ENCODE measurements around the gene CNOT6L. TPM values are rescaled to one million over a fixed set of nuclear protein-coding genes. Genes with fewer than 3 reads are reported as not detected.
"Not testable (repeated sequence)": the region's sequence is repeated elsewhere in the genome, so short reads cannot be mapped to it uniquely, and the experiment has no call there.

Gene CNOT6L
- total RNA-seq, 2 donors from 2014 or later = 26.0 to 37.1 TPM

DNA sequence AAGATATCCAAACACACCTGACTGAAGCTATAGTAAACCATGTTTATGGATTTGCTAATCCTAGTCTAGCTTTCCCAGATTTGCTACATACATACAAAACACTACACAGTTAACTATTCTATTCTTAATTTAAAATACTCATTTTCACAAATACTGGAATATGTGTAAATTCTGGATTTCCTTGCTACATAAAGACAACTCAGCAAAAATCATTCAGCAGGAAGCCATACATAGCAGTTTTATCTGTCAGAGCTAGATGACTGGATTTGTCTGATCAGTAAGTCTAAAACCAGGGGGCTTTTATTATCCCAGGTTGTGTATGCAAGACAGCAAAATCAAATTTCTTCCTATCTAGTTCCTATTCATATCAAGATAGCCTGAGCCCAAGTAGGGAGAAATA is 98.1 kb downstream of the CNOT6L start:
- Mint-ChIP-seq H3K4me3 (no peak overlapping the region), H3K27me3 (ENCODE audit: insufficient read depth) (no peaks in the 10 kb centered on the region), H3K4me1 (peaks cover 6% of the 10 kb centered on the region), H3K36me3 (ENCODE audit: low read depth) (peaks cover 6% of the 10 kb centered on the region), H3K27ac (no peak overlapping the region), H3K9me3 (no peaks in the 10 kb centered on the region)
- H3K4me3 ChIP-seq (ENCODE audit: low read length) = no peak overlapping the region
- TF ChIP-seq, protein P1, sequence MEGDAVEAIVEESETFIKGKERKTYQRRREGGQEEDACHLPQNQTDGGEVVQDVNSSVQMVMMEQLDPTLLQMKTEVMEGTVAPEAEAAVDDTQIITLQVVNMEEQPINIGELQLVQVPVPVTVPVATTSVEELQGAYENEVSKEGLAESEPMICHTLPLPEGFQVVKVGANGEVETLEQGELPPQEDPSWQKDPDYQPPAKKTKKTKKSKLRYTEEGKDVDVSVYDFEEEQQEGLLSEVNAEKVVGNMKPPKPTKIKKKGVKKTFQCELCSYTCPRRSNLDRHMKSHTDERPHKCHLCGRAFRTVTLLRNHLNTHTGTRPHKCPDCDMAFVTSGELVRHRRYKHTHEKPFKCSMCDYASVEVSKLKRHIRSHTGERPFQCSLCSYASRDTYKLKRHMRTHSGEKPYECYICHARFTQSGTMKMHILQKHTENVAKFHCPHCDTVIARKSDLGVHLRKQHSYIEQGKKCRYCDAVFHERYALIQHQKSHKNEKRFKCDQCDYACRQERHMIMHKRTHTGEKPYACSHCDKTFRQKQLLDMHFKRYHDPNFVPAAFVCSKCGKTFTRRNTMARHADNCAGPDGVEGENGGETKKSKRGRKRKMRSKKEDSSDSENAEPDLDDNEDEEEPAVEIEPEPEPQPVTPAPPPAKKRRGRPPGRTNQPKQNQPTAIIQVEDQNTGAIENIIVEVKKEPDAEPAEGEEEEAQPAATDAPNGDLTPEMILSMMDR (conservative IDR thresholded peaks at IDR 0.05) = no peak
- H3K9ac ChIP-seq (ENCODE audit: extremely low read depth, low read length, poor library complexity, severe bottlenecking) = no peak overlapping the region
- no peaks in the 10 kb centered on the region for H3K4me1 ChIP-seq (ENCODE audit: control insufficient read depth, insufficient read depth, low read length)
- H3K9me3 ChIP-seq (ENCODE audit: control insufficient read depth, low read length) = no peaks in the 10 kb centered on the region
- DNase-seq = no peak
- no peak overlapping the region for H3K27ac ChIP-seq (ENCODE audit: low read depth, low read length)
- no peaks in the 10 kb centered on the region for H3K36me3 ChIP-seq (ENCODE audit: control insufficient read depth, insufficient read depth, low read length)
- H3K27me3 ChIP-seq (ENCODE audit: control insufficient read depth, insufficient read depth, low read length, poor library complexity, severe bottlenecking) = no peaks in the 10 kb centered on the region

DNA sequence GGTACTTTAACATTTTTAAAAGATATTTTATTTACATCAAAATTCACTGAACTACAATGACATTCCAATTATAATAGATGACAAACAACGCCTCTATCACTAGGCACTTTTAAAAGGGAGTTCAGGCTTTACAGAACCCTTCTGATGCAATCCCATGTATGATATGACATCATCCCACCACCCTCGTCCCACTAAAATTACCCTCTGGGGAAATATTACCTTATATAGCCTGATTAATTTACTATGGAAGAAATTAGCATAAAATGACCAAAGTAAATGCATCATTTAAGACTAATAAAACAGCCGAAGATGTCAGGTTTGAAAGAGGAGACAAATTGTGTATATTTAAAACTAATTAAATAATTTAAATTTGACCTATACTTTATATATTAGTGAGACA is 100.7 kb downstream of the CNOT6L start:
- not testable (repeated sequence) for H3K27ac Mint-ChIP-seq, H3K4me1 Mint-ChIP-seq

GRCh38 chr4:77715414-77716290 is 103.5 kb downstream of the CNOT6L start:
- TF ChIP-seq, protein P1 (conservative IDR thresholded peaks at IDR 0.05) = no peak
- H3K4me3 Mint-ChIP-seq = no peak overlapping the region
- H3K4me1 Mint-ChIP-seq = no peaks in the 10 kb centered on the region
- DNase-seq = no peak
- no peaks in the 10 kb centered on the region for H3K27me3 Mint-ChIP-seq (ENCODE audit: insufficient read depth)
- no peak overlapping the region for H3K27ac ChIP-seq (ENCODE audit: low read depth, low read length)
- no peaks in the 10 kb centered on the region for H3K9me3 ChIP-seq (ENCODE audit: control insufficient read depth, low read length)
- H3K27me3 ChIP-seq (ENCODE audit: control insufficient read depth, insufficient read depth, low read length, poor library complexity, severe bottlenecking) = no peaks in the 10 kb centered on the region
- WGBS, 2 experiments (ENCODE audit: insufficient coverage in 1 of 2, insufficient read length in 1 of 2) = 95 to 100% methylated on average over 1 to 3 of the region's 3 CpGs
- H3K4me3 ChIP-seq (ENCODE audit: low read length) = no peak overlapping the region
- no peaks in the 10 kb centered on the region for H3K36me3 ChIP-seq (ENCODE audit: control insufficient read depth, insufficient read depth, low read length)
- H3K9me3 Mint-ChIP-seq = no peaks in the 10 kb centered on the region
- H3K27ac Mint-ChIP-seq = no peak overlapping the region
- peaks cover 3% of the 10 kb centered on the region for H3K4me1 ChIP-seq (ENCODE audit: control insufficient read depth, insufficient read depth, low read length)
- no peak overlapping the region for H3K9ac ChIP-seq (ENCODE audit: extremely low read depth, low read length, poor library complexity, severe bottlenecking)
- peaks cover 6% of the 10 kb centered on the region for H3K36me3 Mint-ChIP-seq (ENCODE audit: low read depth)

More for the DNA sequence above, 100.7 kb downstream of the CNOT6L start:
- not testable (repeated sequence) for H3K27me3 ChIP-seq (ENCODE audit: control insufficient read depth, insufficient read depth, low read length, poor library complexity, severe bottlenecking); H3K9me3 Mint-ChIP-seq; H3K27me3 Mint-ChIP-seq (ENCODE audit: insufficient read depth); H3K4me3 ChIP-seq (ENCODE audit: low read length); H3K4me1 ChIP-seq (ENCODE audit: control insufficient read depth, insufficient read depth, low read length); H3K9me3 ChIP-seq (ENCODE audit: control insufficient read depth, low read length); H3K9ac ChIP-seq (ENCODE audit: extremely low read depth, low read length, poor library complexity, severe bottlenecking); H3K4me3 Mint-ChIP-seq; H3K36me3 ChIP-seq (ENCODE audit: control insufficient read depth, insufficient read depth, low read length); H3K36me3 Mint-ChIP-seq (ENCODE audit: low read depth); H3K27ac ChIP-seq (ENCODE audit: low read depth, low read length); DNase-seq
- WGBS, 2 experiments (ENCODE audit: insufficient coverage in 1 of 2, insufficient read length in 1 of 2) = 77% methylated on average over 1 of the region's 3 CpGs; no CpG with 5 or more reads in 1 of the 2 experiments
